NCI-H2107 treated with DMSO at 0.1 percent for 48 hours (cell line): Measurements from ENCODE around the gene EIF4G3.
"Not testable (repeated sequence)": the region's sequence is repeated elsewhere in the genome, so short reads cannot be mapped to it uniquely, and the experiment has no call there.

Experiments
- DNase-seq: peaks from one replicate; lab custom pipeline; 2025; ENCODE audit not compliant: unreplicated experiment; lab: John Stamatoyannopoulos, UW

The EIF4G3 gene

DNA sequence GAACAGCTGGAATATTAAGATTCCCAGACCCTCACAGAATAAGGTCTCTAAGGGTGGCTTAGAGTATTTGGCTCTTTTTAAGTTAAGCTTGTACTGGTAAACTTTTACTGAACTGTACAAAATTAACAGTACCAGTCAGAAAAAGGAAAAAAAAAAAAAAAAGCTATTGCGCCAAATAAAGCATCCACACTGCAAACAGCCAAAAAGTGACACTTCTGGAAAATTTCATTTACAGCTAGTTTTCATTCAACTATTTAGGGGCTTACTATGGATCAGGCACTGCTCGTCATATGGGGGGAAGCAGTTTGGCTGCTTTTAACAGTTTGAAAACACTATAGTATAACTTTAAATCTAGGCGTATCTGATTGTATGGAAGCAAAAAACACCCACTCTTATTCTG, 139.6 kb downstream of the EIF4G3 start:
- no peak for DNase-seq

DNA sequence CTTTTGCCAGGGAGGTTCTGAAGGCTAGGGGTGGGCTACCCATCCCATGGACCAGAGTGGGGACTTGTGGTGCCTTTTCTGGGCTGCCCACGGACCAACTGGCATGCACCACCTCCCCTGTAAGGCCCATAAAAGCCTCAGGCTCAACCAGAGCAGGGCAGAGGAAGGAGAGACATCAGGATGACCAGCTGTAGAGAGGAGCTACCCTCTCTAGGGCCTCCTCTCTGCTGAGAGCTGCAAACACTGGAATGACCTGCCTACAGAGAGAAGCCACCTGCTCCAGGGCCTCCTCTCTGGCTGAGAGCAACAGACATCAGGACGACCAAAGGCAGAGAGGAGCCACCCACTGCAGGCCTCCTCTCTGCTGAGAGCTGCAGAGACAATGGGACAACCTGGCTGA, 140.9 kb downstream of the EIF4G3 start:
- no peak for DNase-seq

- DNase-seq = no peak
Measured at GRCh38 chr1:21034725-21035628, 141.7 kb downstream of the EIF4G3 start.

- no peak for DNase-seq
Measured at GRCh38 chr1:21032741-21033140, 144.0 kb downstream of the EIF4G3 start.

DNA sequence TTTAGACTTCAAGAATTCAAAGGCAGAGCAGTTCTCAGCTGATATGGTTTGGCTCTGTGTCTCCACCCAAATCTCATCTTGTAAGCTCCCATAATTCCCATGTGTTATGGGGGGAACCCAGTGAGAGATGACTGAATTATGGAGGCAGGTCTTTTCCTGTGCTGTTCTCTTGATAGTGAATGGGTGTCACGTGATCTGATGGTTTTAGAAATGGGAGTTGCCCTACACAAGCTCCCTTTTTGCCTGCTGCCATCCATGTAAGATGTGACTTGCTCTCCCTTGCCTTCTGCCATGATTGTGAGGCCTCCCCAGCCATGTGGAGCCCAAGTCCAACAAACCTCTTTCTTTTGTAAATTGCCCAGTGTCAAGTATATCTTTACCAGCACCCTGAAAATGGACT, 146.5 kb downstream of the EIF4G3 start:
- no peak for DNase-seq

- DNase-seq = no peak
Measured at GRCh38 chr1:21028520-21029145, 148.1 kb downstream of the EIF4G3 start.

DNA sequence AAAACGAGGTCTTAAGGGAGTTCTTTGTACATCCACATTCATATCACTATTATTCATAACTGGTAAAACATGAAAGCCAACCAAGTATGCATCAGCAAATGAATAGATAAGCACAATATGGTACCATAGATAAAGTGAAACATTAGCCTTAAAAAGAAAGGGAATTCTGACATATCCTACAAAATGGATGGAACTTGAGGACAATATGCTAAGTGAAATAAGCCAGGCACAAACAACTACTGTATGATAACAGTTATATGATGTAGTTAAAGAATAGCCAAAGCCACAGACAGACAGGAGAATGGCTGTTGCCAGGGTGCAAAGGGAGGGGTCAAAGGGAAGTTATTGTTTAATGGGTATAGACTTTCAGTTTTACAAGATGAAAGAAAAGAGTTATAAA, 148.9 kb downstream of the EIF4G3 start:
- no peak for DNase-seq

DNA sequence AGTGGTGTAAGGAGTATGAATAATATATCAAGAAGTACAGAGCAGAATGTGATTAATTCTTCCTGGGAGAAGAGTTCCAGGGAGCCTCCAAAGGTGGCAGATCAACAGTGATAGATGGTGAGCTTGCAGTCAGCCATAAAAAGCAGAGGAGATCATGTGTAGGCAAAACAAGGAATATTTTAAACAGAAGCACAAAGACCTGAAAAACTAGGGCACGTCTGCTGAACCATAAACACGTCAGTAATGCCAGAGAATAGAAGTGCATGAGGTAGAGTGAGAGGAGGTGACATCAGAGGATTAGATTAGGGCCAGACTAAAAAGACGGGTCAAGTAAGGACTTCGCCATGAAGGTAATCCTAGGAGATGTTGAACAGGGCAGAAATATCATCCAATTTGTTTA, 151.8 kb downstream of the EIF4G3 start:
- no peak for DNase-seq

DNA sequence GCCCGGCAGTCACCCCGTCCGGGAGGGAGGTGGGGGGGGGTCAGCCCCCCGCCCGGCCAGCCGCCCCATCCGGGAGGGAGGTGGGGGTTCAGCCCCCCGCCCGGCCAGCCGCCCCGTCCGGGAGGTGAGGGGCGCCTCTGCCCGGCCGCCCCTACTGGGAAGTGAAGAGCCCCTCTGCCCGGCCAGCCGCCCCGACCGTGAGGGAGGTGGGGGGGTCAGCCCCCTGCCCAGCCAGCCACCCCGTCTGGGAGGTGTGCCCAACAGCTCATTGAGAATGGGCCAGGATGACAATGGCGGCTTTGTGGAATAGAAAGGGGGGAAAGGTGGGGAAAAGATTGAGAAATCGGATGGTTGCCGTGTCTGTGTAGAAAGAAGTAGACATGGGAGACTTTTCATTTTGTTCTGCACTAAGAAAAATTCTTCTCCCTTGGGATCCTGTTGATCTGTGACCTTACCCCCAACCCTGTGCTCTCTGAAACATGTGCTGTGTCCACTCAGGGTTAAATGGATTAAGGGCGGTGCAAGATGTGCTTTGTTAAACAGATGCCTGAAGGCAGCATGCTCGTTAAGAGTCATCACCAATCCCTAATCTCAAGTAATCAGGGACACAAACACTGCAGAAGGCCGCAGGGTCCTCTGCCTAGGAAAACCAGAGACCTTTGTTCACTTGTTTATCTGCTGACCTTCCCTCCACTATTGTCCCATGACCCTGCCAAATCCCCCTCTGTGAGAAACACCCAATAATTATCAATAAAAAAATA, 152.4 kb downstream of the EIF4G3 start:
- not testable (repeated sequence) for DNase-seq

DNA sequence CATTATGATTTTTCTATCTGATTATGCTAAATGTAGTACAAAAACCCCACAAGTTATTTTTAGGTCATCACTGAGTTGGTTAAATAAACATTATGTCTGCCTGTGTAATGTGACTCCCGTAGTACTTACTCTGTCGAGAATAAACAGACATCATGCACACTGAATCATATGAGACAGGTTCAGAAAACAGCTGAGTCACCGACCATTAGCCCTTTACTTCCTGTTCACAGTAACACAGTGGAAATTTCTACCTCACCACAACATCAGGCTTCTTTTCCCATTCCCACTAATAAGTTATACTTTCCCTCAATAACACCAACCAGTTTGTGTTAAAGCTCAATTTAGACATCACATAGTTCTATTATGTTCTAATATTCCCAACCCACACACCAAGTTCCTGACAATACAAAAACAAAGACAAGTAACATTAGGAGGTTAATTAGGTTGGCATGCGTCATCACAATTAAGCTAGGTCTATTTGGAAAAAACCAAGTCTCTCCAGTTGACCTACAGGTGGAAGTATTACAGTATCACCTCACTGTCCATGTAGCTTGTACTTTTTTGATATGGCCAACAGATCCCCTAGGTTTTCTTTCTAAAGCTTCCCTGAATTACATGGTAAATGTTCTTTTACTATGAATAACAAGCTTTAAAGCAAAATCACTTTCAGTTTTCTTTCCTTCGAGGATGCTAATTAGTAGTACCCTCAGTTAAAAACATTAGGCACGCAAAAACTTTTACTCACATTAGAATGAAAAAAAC, 154.2 kb downstream of the EIF4G3 start:
- peak; percentile 97 for DNase-seq

GRCh38 chr1:21021311-21021710, 155.4 kb downstream of the EIF4G3 start:
- DNase-seq = no peak

GRCh38 chr1:21020151-21020550, 156.5 kb downstream of the EIF4G3 start:
- DNase-seq = no peak

- DNase-seq = no peak
Measured at GRCh38 chr1:21018673-21019072, 158.0 kb downstream of the EIF4G3 start.

- no peak for DNase-seq
Measured at GRCh38 chr1:21013510-21013909, 163.2 kb downstream of the EIF4G3 start.

DNA sequence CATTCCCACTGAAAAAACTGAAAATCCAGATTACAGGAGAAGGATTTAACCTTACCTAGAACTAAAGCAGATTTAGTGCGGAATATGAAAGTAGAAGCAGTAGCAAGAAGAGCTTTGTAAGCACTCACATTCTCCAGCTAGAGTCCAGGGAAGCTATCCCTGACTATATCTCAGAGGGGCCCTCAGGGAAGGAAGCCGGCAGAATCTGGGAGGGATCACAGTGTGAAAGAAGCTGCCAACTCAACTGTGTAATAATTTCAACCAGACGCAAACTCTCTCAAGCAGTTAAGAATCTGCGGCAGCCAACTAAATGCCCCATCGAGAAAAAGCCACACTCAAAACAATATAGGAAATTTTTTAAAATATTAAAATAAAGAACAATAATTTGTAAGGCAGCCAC, 163.8 kb downstream of the EIF4G3 start:
- no peak for DNase-seq

- DNase-seq = no peak
Measured at GRCh38 chr1:21007876-21008275, 168.8 kb downstream of the EIF4G3 start.

- no peak for DNase-seq
Measured at GRCh38 chr1:21005466-21006239, 171.0 kb downstream of the EIF4G3 start.

GRCh38 chr1:21003281-21004045, 173.2 kb downstream of the EIF4G3 start:
- no peak for DNase-seq

DNA sequence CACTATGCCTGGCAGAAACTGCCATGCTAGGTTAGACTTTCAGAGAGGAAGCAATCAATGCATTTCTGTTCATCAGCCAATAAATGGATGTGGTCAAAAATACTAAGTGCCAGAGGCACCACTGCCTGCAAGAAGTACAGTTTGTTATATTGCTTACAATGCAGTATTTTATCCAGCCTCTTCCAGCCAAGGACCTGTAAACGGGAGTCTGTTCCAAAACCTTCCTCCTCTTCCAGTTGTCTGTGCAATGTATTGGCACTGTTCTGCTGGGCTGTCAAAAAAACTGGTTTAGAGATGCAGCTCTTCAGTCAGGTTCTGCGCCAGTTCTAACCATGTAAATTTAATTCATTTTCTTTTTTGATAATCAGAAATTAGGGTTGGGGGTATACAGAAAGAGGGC, 175.7 kb downstream of the EIF4G3 start:
- DNase-seq = no peak

DNA sequence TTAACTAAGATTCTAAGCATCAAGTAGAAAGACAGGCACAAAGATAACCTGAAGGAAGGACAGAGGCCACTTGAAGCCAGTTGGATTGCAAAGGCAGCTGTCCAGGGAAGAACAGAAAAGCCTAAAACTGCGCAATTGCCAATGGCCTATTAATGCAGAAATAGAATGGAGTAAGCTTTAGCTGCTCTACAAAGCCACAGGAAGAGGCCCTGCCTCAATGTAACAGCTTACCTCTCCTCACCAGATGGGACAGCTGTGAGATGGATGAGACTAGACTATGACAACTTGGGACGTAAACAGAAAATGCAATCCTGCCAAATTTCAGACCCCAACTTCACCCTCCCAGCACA, 176.5 kb downstream of the EIF4G3 start:
- no peak for DNase-seq
